IPS-18a (cell line): Measurements from ENCODE around the gene COL19A1.

Experiments used
- H3K27ac ChIP-seq: one replicate; pipeline ENCODE4 v1.5.1; 2013; ENCODE audit warnings: low read length
- H3K27me3 ChIP-seq: one replicate; pipeline ENCODE4 v1.6.1; 2013; ENCODE audit warnings: mild to moderate bottlenecking, low read length; ENCODE audit not compliant: control insufficient read depth, insufficient read depth
- H3K36me3 ChIP-seq: one replicate; pipeline ENCODE4 v1.6.1; 2013; ENCODE audit warnings: low read depth, low read length; ENCODE audit not compliant: control insufficient read depth
- H3K4me1 ChIP-seq: one replicate; pipeline ENCODE4 v1.6.1; 2013; ENCODE audit warnings: low read depth, low read length; ENCODE audit not compliant: control insufficient read depth
- H3K4me3 ChIP-seq: one replicate; pipeline ENCODE4 v1.5.1; 2013; ENCODE audit warnings: low read length
- H3K9ac ChIP-seq: one replicate; pipeline ENCODE4 v1.6.1; 2013; ENCODE audit warnings: mild to moderate bottlenecking, low read length, moderate library complexity
- H3K9me3 ChIP-seq: one replicate; pipeline ENCODE4 v1.6.1; 2013; ENCODE audit warnings: low read depth, low read length; ENCODE audit not compliant: control insufficient read depth

The COL19A1 gene

DNA sequence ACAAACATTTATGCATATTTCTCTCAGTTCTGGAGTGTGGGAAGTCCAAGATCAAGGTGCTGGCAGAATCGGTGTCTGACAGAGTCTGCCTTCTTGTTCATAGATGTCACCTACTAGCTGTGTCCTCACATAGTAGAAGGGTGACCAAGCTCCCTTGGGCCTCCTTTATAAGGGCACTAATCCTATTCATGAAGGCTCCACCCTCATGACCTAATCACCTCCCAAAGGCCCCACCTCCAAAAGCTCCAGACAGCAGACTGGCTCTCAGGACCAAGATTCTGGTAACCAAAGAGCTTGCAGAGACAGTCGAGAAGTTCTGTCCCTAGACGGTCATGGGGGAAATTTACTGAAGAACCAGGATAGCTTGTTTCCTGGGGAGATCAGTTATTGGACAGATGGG, 297.4 kb downstream of the COL19A1 start:
- no peaks in the 10 kb centered on the region for H3K9me3 ChIP-seq
- H3K27ac ChIP-seq: no peak overlapping the region
- no peak overlapping the region for H3K9ac ChIP-seq
- no peaks in the 10 kb centered on the region for H3K36me3 ChIP-seq
- H3K4me3 ChIP-seq: no peak overlapping the region
- H3K27me3 ChIP-seq: no peaks in the 10 kb centered on the region
- H3K4me1 ChIP-seq: no peaks in the 10 kb centered on the region

DNA sequence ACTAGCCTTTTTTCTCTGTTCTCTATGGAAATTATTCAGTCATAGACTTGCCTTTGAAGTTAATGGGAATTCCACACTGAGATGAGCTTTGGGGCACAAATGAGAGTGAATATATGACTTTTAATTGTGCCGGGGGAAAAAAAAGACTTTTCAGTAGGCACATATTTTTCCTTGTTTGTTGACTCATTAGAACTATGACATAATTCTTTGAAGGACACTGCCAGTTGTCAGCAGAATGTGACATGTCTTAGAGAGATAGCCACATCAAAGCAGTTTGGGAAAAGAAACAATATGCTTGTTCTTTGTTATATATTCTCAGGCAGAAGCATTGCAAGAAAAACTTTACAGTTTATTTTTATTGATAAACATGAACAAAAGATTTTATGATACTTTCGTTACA, 298.2 kb downstream of the COL19A1 start:
- Histone ChIP-seq H3K36me3 (no peaks in the 10 kb centered on the region), H3K27me3 (no peaks in the 10 kb centered on the region), H3K4me3 (no peak overlapping the region), H3K9ac (no peak overlapping the region), H3K27ac (no peak overlapping the region), H3K4me1 (no peaks in the 10 kb centered on the region), H3K9me3 (no peaks in the 10 kb centered on the region)

DNA sequence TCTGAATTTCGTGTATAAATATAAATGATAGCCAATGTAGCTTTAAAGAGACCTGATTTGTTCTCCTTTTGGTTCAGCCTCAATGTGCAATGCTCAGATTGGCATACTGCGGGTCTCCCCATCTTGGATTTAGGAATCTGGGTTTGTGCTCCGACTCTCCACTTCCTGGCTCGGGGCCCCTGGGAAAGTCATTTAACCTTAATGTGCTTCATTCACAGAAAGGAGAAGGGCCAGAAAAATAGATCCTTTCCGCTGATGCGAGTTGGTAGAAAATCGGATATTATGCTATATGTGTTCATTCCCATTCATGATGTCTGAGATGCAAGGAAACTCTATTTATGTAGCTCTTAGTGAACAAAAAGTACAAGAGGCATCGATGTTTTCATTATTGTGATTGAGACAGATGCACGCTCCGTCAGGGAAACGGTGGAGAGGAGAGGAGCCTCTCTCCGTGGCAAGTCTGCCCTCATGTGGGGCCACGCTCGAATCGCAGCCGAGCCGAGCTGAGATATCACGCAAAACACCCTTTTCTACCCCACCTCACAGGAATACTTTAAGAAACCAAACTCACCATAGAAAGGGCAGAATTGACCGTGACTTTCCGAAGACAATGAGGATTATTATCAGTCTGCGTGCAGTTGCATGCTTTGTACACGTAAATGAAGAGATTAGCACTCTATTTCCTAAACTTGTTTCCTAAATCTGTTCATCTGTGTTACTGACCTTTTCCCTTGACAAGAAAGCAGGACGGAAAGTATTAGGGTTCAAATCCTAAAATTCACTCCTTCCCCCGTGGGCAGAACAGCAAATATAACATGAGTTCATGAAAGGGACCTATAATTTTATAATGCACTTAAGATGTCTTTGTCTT, 300.0 kb downstream of the COL19A1 start:
- peak overlapping the region; percentile 42 for H3K4me3 ChIP-seq
- no peaks in the 10 kb centered on the region for H3K9me3 ChIP-seq
- no peak overlapping the region for H3K9ac ChIP-seq
- no peaks in the 10 kb centered on the region for H3K27me3 ChIP-seq
- no peak overlapping the region for H3K27ac ChIP-seq
- no peaks in the 10 kb centered on the region for H3K36me3 ChIP-seq
- H3K4me1 ChIP-seq: no peaks in the 10 kb centered on the region

DNA sequence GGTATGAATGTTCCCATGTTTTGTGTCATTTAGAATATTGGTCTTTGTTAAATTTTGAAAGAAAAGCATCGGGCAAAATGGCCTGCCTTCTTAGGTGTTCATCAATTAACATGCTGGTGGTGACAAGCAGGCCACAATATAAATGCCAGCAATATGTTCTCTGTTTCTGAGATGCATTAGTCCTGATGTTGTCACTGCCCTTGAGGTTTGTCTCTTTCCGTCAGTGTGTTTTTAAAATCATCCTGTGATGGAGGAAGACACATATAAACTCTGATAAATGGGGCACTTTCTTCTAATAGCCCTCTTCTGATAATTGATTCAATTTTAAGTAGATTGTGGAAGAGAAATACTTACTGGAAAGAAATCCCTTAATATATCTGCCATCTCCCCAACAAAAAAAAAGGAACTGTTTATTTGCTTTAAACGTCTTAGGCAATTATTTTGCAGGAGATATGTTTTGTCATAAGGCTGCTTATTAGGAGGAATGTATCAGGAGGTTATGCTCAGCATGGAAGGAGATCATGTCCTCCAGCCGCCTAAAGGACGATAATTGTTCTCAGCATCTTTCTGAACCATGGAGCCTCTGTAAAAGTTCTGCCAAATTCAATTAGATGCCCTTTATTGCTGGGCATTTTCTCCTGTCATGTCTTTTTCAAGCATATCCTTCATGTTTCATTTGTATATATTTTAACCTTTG, 302.5 kb downstream of the COL19A1 start:
- Histone ChIP-seq H3K27me3 (no peaks in the 10 kb centered on the region), H3K9me3 (no peaks in the 10 kb centered on the region), H3K9ac (no peak overlapping the region), H3K4me1 (no peaks in the 10 kb centered on the region), H3K4me3 (no peak overlapping the region), H3K27ac (no peak overlapping the region), H3K36me3 (no peaks in the 10 kb centered on the region)

DNA sequence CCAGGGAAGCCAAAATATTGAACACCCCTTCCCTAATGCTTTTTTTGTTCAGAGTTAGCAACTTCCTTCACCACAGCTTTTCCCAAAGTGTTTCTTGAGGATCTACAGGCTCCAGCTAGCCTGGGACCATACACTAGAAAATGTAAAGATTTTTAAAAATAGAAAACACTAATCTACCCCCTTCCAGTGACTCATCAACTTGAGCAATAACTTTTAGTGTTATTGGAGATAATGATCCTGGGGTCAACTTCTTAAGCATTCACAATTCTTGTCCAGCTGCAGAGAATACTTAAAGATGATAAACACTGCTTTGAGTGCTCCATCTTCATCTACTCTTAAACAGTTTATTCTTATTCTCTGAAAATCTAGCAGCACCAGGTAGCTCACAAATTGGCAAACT, 304.9 kb downstream of the COL19A1 start:
- Histone ChIP-seq H3K9me3 (no peaks in the 10 kb centered on the region), H3K9ac (no peak overlapping the region), H3K4me1 (no peaks in the 10 kb centered on the region), H3K27ac (no peak overlapping the region), H3K4me3 (no peak overlapping the region), H3K36me3 (no peaks in the 10 kb centered on the region), H3K27me3 (no peaks in the 10 kb centered on the region)

DNA sequence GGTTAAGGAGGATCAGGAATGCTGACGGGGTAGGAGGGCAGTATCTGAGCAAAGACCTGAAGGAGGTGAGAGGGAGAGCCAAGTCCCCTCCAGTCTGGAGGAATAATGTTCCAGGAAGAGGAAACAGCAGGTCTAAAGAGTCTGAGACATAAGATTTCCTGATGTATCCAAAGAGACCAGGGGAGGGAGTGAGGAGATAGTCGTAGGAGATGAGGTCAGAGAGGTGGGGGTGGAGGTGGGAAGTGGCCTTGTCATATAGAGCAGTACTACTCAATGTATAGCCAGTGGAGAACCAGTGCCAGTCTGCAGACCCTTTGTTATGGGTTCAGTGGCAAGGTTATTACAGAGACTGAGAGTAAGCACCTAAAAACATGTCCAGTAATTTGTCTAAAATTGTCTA, 305.9 kb downstream of the COL19A1 start:
- Histone ChIP-seq H3K9me3 (no peaks in the 10 kb centered on the region), H3K27me3 (no peaks in the 10 kb centered on the region), H3K4me3 (no peak overlapping the region), H3K4me1 (no peaks in the 10 kb centered on the region), H3K36me3 (no peaks in the 10 kb centered on the region), H3K27ac (no peak overlapping the region), H3K9ac (no peak overlapping the region)

DNA sequence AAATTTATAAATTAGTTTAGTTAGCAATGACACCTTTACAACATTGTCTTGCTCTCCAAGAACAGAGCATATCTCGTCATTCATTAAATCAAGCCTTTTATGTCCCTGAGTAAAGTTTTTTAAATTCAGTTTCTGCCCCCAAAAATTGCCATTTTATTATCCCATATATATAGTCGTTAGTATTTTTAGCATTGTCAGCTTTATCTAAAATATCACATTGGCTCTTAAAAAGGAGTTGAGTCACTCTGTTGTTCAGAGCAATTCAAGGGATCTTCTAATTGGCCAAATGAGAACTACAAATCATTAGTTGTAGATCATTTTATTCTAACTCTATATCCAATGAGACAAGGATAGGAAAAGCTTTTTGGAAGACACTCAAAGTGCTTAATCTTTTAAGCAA, 309.4 kb downstream of the COL19A1 start:
- H3K27me3 ChIP-seq: no peaks in the 10 kb centered on the region
- H3K9ac ChIP-seq: no peak overlapping the region
- H3K9me3 ChIP-seq: no peaks in the 10 kb centered on the region
- H3K27ac ChIP-seq: no peak overlapping the region
- no peaks in the 10 kb centered on the region for H3K4me1 ChIP-seq
- H3K4me3 ChIP-seq: no peak overlapping the region
- H3K36me3 ChIP-seq: no peaks in the 10 kb centered on the region

DNA sequence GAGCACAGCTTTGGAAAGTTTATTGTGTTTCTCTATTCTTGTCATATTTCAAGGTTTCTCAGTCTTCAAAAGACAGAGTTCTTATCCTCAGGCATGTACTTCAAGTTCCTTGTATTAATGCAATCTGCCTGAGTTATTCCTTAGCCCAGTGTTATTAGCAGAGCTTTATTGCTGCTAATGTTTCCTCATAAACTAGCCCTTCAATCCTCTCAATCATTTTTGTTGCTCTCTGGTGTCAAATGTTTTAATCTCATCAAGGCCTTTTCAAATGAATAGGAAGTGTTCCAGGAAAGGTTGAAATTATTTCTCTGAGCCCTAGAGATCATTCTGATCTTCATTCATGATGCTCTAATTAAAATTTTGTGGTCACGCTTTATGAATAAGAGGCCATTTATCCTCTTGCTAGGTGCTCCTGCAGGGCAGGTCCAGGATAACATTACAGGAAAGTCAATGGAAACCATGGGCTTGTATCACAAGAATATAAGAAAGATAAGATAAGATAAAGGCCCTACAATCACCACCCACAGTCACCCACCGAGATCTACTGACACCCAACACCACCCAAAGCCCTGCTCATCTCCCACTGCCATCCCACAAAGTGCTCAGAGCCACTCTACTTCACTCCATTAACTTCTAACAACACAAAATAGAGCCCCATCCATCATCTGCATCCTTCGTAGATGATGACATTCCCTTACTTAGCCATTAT, 310.6 kb downstream of the COL19A1 start:
- no peaks in the 10 kb centered on the region for H3K27me3 ChIP-seq
- H3K27ac ChIP-seq: no peak overlapping the region
- no peaks in the 10 kb centered on the region for H3K36me3 ChIP-seq
- no peaks in the 10 kb centered on the region for H3K4me1 ChIP-seq
- no peak overlapping the region for H3K9ac ChIP-seq
- no peak overlapping the region for H3K4me3 ChIP-seq
- H3K9me3 ChIP-seq: no peaks in the 10 kb centered on the region

DNA sequence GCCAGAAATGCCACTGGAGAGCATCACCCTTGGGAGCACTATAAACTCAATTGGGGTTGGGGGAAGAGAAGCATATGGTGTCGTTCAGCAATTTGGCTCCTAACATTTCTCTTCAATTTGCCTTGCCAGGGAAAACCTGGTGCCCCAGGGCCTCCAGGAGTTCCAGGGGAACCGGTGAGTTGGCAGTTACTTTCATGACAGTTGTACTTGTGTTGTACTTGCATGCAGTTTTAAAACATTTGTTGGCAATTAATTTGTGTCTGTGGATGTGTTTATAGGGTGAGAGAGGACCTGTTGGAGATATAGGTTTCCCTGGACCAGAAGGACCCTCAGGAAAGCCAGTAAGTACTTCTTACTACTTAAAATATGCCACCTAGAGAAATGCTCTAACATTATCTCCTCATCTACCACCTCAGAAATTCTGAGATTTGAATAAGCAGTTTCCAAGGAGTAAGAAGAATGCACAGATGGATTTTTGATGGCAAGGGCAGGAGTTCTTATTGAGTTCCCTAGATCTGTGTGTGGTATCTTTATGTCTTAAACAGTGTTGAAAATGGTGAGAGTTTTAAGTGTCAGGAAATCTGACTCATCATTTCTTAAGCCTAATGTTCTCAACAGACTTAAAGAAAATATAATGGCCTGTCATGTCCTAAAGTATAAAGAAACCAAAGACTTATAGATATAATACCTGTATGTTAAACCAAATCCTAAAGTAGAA, 314.0 kb downstream of the COL19A1 start:
- Histone ChIP-seq H3K9ac (no peak overlapping the region), H3K4me1 (no peaks in the 10 kb centered on the region), H3K4me3 (no peak overlapping the region), H3K36me3 (no peaks in the 10 kb centered on the region), H3K27ac (no peak overlapping the region), H3K27me3 (no peaks in the 10 kb centered on the region), H3K9me3 (no peaks in the 10 kb centered on the region)

DNA sequence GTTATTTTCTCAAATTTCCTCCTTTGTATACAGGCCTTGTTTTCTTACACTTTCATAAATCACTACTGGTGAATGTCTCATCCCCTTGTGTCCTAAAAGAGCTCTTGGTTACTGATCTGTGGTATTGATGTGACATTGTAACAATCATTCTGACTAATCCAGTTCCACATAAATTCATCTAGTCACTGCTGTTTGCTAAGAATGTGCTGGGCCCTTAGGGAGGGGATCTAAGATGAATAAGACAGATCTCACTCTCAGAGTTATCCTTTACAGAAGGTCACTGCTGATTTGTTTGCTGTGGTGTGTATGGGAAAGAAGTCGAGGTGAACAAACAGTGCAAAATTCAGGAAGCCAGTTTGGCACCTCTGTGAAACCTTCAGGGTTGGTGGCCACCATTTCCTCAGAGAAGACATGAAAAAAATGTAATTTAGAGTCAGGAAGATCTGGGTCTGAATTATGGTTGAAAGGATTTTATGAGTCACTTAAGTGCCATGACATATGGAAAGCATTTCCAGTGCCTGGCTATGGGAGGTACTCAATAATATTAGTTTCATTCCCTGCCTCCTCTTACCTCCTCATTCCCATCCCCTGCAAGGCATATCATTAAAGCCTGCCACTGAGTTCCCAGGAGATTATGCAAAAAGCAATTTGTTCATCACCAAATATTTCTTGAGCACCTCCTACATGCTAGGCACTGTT, 314.7 kb downstream of the COL19A1 start:
- H3K27ac ChIP-seq: no peak overlapping the region
- no peak overlapping the region for H3K9ac ChIP-seq
- no peaks in the 10 kb centered on the region for H3K36me3 ChIP-seq
- no peaks in the 10 kb centered on the region for H3K4me1 ChIP-seq
- no peaks in the 10 kb centered on the region for H3K9me3 ChIP-seq
- no peak overlapping the region for H3K4me3 ChIP-seq
- no peaks in the 10 kb centered on the region for H3K27me3 ChIP-seq

DNA sequence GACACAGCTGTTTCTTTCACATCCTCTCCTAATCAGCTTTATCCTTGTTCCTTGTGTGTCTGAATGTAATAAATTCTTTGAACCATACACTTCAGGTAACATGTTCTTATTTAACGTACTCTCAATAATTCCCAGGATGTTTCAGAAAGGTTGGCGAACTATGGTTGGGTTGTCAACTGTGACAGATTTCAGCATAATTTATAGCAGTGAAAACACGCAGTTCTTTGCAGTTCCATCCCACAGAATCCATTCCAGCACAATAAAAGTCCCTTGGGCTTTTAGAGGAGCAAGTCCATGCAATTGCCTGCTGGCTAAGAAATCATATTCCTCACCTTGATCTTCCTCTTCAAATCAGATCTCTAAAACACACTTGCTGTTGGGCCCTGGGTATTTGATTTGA, 317.2 kb downstream of the COL19A1 start:
- no peaks in the 10 kb centered on the region for H3K4me1 ChIP-seq
- H3K27me3 ChIP-seq: no peaks in the 10 kb centered on the region
- no peaks in the 10 kb centered on the region for H3K36me3 ChIP-seq
- H3K4me3 ChIP-seq: no peak overlapping the region
- H3K9me3 ChIP-seq: no peaks in the 10 kb centered on the region
- H3K9ac ChIP-seq: no peak overlapping the region
- no peak overlapping the region for H3K27ac ChIP-seq
